GM19351 (cell line): ENCODE measurements around the gene CREB5.
A peak's percentile ranks its signal among the peaks of the same experiment; 100 is the strongest.
"Not testable (repeated sequence)": the region's sequence is repeated elsewhere in the genome, so short reads cannot be mapped to it uniquely, and the experiment has no call there.

Experiments used
- ATAC-seq: cut with Tn5 transposase; IDR thresholded peaks from one replicate; pipeline ENCODE4 v1.9.1; 2021; ENCODE audit warnings: mild to moderate bottlenecking, moderate library complexity; ENCODE audit not compliant: unreplicated experiment

Gene CREB5

GRCh38 chr7:28799619-28800018, 387.3 kb downstream of the CREB5 start:
- no peak for ATAC-seq

DNA sequence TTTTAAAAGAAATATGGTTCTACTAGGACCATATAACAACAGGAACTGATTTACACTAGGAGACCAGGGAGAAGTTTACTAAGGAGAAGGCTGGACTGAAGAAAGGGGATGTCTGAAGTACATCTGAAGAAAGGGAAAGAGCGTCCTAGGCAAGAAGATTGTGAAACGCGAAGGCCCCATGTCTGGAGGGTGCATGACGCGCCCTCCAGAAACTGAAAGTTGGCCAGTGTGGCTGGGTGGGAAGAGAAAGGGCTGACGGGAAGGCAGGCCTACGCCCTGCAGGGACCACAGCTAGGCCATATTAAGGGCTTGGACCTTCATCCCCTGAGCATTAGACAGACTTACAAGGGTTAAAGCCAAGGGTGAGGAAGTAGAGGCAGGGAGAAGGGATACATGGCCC, 387.8 kb downstream of the CREB5 start:
- no peak for ATAC-seq

DNA sequence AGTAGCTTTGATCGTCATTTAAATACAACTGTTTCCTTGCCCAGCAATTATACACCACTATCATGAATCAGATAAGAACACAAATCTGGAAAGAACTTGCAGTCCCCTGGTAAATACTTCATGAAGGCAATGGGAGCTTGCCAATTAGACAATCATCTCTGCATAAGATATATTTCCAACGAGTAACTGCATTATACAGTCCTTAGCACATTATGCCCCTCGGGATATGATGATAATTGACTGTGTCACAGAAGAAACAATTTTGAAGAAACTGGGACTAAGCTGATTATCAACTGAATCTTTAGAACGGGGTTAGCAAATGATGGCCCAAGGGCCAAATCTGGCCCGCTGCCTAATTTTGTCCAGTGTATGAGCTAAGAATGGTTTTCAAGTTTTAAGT, 390.1 kb downstream of the CREB5 start:
- ATAC-seq, result no peak

- ATAC-seq, result no peak
These were observed 391.8 kb downstream of the CREB5 start for GRCh38 chr7:28804157-28804556.

DNA sequence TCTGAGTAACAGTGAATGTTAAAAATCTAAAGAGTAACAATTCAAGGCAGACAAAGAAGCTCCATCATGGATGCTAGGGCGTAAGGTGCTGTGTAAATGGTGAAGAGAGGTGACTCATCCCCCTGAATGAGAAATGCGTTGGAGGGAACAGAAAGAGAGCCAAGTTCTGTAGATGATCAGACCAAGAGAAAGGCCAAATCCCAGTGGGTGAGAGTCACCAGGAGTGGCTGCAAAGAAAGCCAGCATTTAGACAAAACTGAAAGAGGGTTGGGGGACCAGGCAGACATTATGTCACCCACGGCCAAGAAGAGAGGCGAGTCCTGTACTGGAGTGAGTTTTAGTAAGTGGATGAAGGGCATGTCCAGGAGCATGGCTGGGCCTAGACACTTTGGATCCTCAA, 392.7 kb downstream of the CREB5 start:
- ATAC-seq, result no peak

- no peak for ATAC-seq
These were observed 394.5 kb downstream of the CREB5 start for GRCh38 chr7:28806841-28807240.

GRCh38 chr7:28807396-28807994, 395.2 kb downstream of the CREB5 start:
- no peak for ATAC-seq

DNA sequence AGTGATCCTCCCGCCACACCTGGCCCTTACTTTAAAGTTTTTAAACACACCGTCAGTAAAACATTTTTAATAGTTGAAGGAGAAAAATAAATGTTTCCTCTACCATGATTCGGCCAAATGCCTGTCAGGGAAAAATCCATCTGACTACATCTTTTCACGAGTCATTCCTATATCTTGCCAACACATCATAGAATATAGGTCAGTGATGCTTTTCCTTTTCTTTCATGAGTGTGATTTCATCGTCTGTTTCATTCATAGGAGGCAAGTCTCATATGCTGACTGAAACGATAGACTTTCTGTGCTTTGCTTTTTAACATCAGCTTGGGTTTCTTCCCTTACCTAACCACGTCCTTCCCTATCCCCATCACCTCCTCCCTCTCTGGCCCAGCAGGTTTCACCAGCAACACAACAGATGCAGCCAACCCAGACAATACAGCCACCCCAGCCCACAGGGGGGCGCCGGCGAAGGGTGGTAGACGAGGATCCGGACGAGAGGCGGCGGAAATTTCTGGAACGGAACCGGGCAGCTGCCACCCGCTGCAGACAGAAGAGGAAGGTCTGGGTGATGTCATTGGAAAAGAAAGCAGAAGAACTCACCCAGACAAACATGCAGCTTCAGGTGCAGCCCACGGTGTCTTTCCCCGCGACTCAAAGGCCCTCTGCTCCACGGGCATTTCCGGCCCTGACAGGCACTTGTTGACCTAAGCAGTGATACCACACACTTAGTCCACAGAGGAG, 396.6 kb downstream of the CREB5 start:
- ATAC-seq, result peak; percentile 52

GRCh38 chr7:28811008-28811407, 398.7 kb downstream of the CREB5 start:
- no peak for ATAC-seq

GRCh38 chr7:28811701-28812430, 399.5 kb downstream of the CREB5 start:
- no peak for ATAC-seq

DNA sequence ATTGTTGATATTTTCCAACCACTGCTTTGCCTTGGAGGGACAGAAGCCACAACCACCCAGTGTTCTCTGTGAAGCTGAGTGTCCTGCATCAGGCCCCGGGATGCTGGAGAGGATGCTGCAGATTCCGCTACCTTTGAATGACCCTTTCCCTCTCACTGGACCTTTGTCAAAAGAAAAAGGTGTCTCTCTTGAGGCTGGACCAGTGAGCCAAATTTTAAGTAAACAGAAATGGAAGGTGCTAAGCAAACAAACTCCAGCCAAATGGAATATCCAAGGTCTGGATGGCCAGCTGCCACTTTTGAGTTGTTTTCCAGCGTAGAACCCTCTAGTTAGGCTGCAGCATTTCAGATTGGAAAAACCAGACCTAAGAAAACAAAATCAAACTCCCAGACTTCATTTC, 400.3 kb downstream of the CREB5 start:
- no peak for ATAC-seq

GRCh38 chr7:28813243-28813962, 401.1 kb downstream of the CREB5 start:
- no peak for ATAC-seq

- peak; percentile 42 for ATAC-seq
These were observed 403.1 kb downstream of the CREB5 start for GRCh38 chr7:28815369-28815927.

- peak; percentile 81 for ATAC-seq
These were observed 403.6 kb downstream of the CREB5 start for GRCh38 chr7:28815928-28816373.

DNA sequence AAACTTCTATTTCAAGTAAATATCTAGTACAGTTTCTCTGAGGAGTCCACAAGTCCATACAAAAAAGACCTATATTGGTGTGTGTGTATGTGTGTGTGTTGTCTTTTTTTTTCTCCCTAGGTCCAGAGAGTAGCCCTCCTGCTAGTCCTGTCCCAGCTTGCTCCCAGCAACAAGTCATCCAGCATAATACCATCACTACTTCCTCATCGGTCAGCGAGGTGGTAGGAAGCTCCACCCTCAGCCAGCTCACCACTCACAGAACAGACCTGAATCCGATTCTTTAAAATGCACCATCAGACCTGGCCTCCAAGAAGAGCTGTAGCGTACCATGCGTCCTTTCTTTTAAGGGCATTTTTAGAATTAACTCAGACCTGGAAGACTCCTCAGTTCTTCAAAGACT, 406.7 kb downstream of the CREB5 start:
- no peak for ATAC-seq

DNA sequence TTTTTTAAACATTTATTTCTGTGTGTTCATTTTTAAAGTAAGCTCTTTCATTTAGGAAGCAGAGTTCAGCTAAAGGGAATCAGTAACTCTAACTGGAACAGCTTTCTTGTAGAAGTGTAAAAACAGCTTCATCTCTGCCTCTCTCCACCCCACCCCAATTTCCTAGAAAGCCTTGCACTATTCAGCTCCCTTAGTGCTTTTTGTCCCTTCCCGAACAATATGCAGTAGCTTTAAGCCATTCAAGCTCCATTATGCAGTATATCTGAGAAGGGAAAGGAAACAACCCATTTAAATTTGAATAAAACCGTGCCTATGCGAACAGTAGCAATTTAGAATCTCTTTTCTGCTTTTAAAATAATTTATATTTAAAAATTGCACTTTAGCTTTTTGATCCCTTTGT, 411.3 kb downstream of the CREB5 start:
- ATAC-seq, result no peak

GRCh38 chr7:28825817-28826448, 413.6 kb downstream of the CREB5 start:
- ATAC-seq, result not testable (repeated sequence)

GRCh38 chr7:28830846-28831245, 418.5 kb downstream of the CREB5 start:
- ATAC-seq, result no peak

- ATAC-seq, result no peak
These were observed 420.4 kb downstream of the CREB5 start for GRCh38 chr7:28832669-28833068.

DNA sequence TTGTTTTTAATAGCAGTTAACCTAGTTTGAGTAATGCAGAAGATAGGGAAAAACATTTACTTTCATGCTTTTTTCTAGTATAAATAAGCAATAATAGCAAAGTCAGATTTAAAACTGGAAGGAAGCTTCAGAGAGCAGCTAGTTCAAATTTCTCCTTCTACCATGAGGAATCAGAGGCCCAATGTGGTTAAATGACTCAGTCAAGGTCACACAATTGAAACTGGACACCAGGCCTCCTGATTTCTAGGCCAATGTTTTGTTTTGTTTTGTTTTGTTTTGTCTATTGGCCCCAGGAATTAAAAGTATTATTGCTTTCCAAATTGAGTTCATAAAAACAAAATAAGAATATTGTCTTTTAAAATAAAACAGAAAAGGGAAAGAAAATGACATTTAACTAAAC, 423.5 kb downstream of the CREB5 start:
- ATAC-seq, result no peak

GRCh38 chr7:28836716-28837115, 424.4 kb downstream of the CREB5 start:
- ATAC-seq, result no peak
